Loucy (cell line): ENCODE data around the gene SNX8.

Experiments used
- H2AFZ ChIP-seq: fragments of 200-600 bp; sonication (generic); 2 replicates; pipeline ENCODE4 v1.6.0; 2016; ENCODE audit warnings: antibody characterized with exemption, mild to moderate bottlenecking, low read length, moderate library complexity
- H3F3A ChIP-seq: fragments of 200-600 bp; 2 replicates; pipeline ENCODE4 v1.6.0; 2016; ENCODE audit warnings: antibody characterized with exemption, low read depth, mild to moderate bottlenecking
- H3K27me3 ChIP-seq: fragments of 200-600 bp; sonication (generic); 2 replicates; pipeline ENCODE4 v1.6.1; 2014; ENCODE audit warnings: low read length, mild to moderate bottlenecking; ENCODE audit not compliant: insufficient read depth, poor library complexity, severe bottlenecking
- H3K36me3 ChIP-seq: fragments of 200-600 bp; sonication (generic); 2 replicates; pipeline ENCODE4 v1.6.1; 2016; ENCODE audit warnings: low read length; ENCODE audit not compliant: insufficient read depth
- H3K4me1 ChIP-seq: fragments of 200-600 bp; sonication (generic); 2 replicates; pipeline ENCODE4 v1.5.1; 2014; ENCODE audit warnings: low read length, mild to moderate bottlenecking; ENCODE audit not compliant: insufficient read depth, poor library complexity, severe bottlenecking
- H3K4me2 ChIP-seq: fragments of 200-600 bp; sonication (generic); 2 replicates; pipeline ENCODE4 v1.6.0; 2014; ENCODE audit warnings: antibody characterized with exemption, low read length, low read depth, mild to moderate bottlenecking; ENCODE audit not compliant: poor library complexity, severe bottlenecking
- H3K4me3 ChIP-seq: fragments of 200-600 bp; sonication (generic); 2 replicates; pipeline ENCODE4 v1.5.1; 2014; ENCODE audit warnings: low read length, mild to moderate bottlenecking, mixed read lengths; ENCODE audit not compliant: poor library complexity, severe bottlenecking
- H3K79me2 ChIP-seq: fragments of 200-600 bp; sonication (generic); 2 replicates; pipeline ENCODE4 v1.6.1; 2014; ENCODE audit warnings: low read length; ENCODE audit not compliant: insufficient read depth
- H3K9ac ChIP-seq: fragments of 200-600 bp; sonication (generic); 2 replicates; pipeline ENCODE4 v1.6.0; 2014; ENCODE audit warnings: mild to moderate bottlenecking, low read depth, low read length, moderate library complexity; ENCODE audit not compliant: poor library complexity, severe bottlenecking
- H3K9me2 ChIP-seq: fragments of 200-600 bp; sonication (generic); replicated peaks from 2 replicates; pipeline ENCODE4 v1.6.1; 2016; ENCODE audit warnings: low read depth, low read length, mixed read lengths
- H3K9me3 ChIP-seq: fragments of 200-600 bp; sonication (generic); 2 replicates; pipeline ENCODE4 v1.6.1; 2014; ENCODE audit warnings: mild to moderate bottlenecking, antibody characterized with exemption, low read length, low read depth; ENCODE audit not compliant: insufficient read depth
- H4K20me1 ChIP-seq: fragments of 200-600 bp; sonication (generic); 2 replicates; pipeline ENCODE4 v1.6.0; 2014; ENCODE audit warnings: antibody characterized with exemption, low read length, mild to moderate bottlenecking; ENCODE audit not compliant: insufficient read depth, poor library complexity, severe bottlenecking
- EZH2phosphoT487 ChIP-seq: fragments of 200-600 bp; IDR thresholded peaks from 2 replicates; pipeline ENCODE4 v1.6.1; 2018; ENCODE audit warnings: antibody characterized with exemption, mild to moderate bottlenecking, moderate library complexity, borderline replicate concordance
- TF ChIP-seq, protein P1 (sequence below): fragments of 200-600 bp; sonication (generic); conservative IDR thresholded peaks from 2 replicates; pipeline ENCODE4 v1.5.1; 2014; ENCODE audit warnings: mild to moderate bottlenecking, antibody characterized with exemption, low read length

Gene SNX8

DNA sequence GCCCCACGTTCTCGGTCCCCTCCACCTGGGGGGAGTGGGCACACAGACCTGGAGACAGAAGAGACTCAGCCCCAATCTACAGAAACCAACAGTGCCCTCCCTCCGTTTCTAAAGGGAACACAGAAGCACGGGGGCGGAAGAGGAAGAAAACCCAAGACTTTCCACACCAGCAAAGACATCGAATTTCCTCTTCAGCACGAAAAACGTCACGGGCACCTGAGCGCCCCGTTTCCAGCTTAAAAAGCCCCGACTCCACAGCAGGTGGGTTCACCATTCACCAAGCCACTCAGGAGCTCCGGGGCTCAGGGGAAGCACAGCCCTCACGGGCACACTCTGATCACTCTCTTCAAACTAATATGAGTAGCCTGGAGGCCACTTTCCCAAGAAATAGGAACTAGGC is 52.6 kb downstream of the SNX8 start:
- no peaks in the 10 kb centered on the region; the same call in 1 of the 2 replicates for H3K36me3 ChIP-seq
- TF ChIP-seq, protein P1, sequence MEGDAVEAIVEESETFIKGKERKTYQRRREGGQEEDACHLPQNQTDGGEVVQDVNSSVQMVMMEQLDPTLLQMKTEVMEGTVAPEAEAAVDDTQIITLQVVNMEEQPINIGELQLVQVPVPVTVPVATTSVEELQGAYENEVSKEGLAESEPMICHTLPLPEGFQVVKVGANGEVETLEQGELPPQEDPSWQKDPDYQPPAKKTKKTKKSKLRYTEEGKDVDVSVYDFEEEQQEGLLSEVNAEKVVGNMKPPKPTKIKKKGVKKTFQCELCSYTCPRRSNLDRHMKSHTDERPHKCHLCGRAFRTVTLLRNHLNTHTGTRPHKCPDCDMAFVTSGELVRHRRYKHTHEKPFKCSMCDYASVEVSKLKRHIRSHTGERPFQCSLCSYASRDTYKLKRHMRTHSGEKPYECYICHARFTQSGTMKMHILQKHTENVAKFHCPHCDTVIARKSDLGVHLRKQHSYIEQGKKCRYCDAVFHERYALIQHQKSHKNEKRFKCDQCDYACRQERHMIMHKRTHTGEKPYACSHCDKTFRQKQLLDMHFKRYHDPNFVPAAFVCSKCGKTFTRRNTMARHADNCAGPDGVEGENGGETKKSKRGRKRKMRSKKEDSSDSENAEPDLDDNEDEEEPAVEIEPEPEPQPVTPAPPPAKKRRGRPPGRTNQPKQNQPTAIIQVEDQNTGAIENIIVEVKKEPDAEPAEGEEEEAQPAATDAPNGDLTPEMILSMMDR: no peak
- no peak for TF ChIP-seq EZH2phosphoT487
- no peaks in the 10 kb centered on the region for H3K27me3 ChIP-seq
- H4K20me1 ChIP-seq: no peaks in the 10 kb centered on the region
- H3F3A ChIP-seq: no peaks in the 10 kb centered on the region
- no peak overlapping the region for H2AFZ ChIP-seq
- no peak overlapping the region for H3K4me3 ChIP-seq
- no peak overlapping the region for H3K9ac ChIP-seq
- H3K4me1 ChIP-seq: no peaks in the 10 kb centered on the region
- no peaks in the 10 kb centered on the region for H3K9me3 ChIP-seq
- no peaks in the 10 kb centered on the region for H3K79me2 ChIP-seq
- no peak overlapping the region for H3K4me2 ChIP-seq
- no peaks in the 10 kb centered on the region for H3K9me2 ChIP-seq

DNA sequence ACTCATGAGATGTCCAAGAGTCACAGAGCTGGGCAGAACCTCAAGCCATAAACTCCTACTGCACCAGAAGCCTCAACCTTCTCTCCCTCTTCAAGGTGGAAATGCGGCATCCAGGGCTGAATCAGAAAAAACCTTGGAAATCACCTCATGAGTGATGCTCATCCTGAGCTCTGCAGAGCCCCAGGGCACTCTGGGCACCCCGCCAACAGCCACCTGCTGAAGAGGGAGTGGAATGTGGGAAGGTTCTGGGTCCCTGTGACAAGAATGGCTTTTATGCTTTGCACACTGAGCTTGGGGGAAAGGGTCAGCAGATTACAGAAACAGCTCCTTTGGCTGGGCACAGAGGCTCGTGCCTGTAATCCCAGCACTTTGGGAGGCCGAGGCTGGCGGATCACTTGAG is 53.4 kb downstream of the SNX8 start:
- Histone ChIP-seq H3K9me2 (no peaks in the 10 kb centered on the region), H4K20me1 (no peaks in the 10 kb centered on the region), H3K9ac (no peak overlapping the region), H3K36me3 (no peaks in the 10 kb centered on the region; the same call in 1 of the 2 replicates), H3K4me3 (no peak overlapping the region), H3K79me2 (no peaks in the 10 kb centered on the region), H3K9me3 (no peaks in the 10 kb centered on the region), H2AFZ (no peak overlapping the region), H3F3A (no peaks in the 10 kb centered on the region), H3K27me3 (no peaks in the 10 kb centered on the region), H3K4me1 (no peaks in the 10 kb centered on the region), H3K4me2 (no peak overlapping the region)
- no peak for TF ChIP-seq EZH2phosphoT487
- TF ChIP-seq, protein P1: no peak

DNA sequence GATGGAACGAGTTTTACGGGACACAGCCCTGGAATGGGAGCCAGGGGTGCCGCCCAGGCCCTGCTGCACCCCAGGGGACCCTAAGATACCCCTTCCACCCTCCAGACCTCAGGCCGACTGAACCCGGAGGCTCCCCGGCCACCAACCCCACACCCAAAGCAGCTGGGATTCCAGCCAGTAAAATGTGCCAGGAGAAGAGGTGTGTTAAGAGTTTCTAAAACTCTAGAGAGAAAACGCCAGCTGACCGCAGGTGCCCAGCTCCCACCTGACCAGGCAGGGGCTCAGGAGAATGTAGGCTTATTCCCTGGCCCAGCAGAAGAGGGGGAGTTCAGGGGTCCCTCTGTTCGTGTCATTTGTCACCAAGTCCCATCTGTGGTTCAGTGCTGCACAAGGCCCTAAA is 54.8 kb downstream of the SNX8 start:
- Histone ChIP-seq H2AFZ (no peak overlapping the region), H3K79me2 (no peaks in the 10 kb centered on the region), H3F3A (no peaks in the 10 kb centered on the region), H3K4me1 (no peaks in the 10 kb centered on the region), H3K9me3 (no peaks in the 10 kb centered on the region), H3K36me3 (no peaks in the 10 kb centered on the region; the same call in 1 of the 2 replicates), H4K20me1 (no peaks in the 10 kb centered on the region), H3K4me2 (no peak overlapping the region), H3K9me2 (no peaks in the 10 kb centered on the region), H3K9ac (no peak overlapping the region), H3K4me3 (no peak overlapping the region), H3K27me3 (no peaks in the 10 kb centered on the region)
- TF ChIP-seq, protein P1: no peak
- TF ChIP-seq EZH2phosphoT487: no peak
